ENCODE results near the gene EIF1.

The EIF1 gene

GRCh38 chr17:41738077-41738800 is 49.6 kb downstream of the EIF1 start:
- TF ChIP-seq, protein P1, sequence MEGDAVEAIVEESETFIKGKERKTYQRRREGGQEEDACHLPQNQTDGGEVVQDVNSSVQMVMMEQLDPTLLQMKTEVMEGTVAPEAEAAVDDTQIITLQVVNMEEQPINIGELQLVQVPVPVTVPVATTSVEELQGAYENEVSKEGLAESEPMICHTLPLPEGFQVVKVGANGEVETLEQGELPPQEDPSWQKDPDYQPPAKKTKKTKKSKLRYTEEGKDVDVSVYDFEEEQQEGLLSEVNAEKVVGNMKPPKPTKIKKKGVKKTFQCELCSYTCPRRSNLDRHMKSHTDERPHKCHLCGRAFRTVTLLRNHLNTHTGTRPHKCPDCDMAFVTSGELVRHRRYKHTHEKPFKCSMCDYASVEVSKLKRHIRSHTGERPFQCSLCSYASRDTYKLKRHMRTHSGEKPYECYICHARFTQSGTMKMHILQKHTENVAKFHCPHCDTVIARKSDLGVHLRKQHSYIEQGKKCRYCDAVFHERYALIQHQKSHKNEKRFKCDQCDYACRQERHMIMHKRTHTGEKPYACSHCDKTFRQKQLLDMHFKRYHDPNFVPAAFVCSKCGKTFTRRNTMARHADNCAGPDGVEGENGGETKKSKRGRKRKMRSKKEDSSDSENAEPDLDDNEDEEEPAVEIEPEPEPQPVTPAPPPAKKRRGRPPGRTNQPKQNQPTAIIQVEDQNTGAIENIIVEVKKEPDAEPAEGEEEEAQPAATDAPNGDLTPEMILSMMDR (IDR thresholded peaks at IDR 0.05; ENCODE audit: extremely low read depth, missing control alignments), result peak; percentile 90
- DNase-seq (ENCODE audit: low spot score), result peak; percentile 94

DNA sequence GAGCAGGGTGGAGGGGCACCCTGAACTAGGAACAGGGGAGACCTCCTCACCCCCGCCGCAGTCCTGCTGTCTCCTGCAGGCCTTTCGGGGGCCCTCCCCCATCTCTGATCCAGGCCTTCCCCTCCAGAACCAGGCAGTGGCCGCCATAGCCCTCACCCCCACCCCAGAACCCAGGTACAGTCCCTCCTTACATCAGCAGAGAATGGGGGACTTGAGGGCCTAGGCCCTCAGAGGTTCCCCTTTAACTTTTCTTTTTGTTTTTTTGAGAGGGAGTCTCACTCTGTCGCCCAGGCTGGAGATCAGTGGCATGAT is 50.1 kb downstream of the EIF1 start:
- no peak for DNase-seq (ENCODE audit: low spot score)
- TF ChIP-seq, protein P1 (IDR thresholded peaks at IDR 0.05; ENCODE audit: extremely low read depth, missing control alignments), result no peak

GRCh38 chr17:41739661-41740352 is 51.1 kb downstream of the EIF1 start:
- DNase-seq (ENCODE audit: low spot score), result no peak
- TF ChIP-seq, protein P1 (IDR thresholded peaks at IDR 0.05; ENCODE audit: extremely low read depth, missing control alignments), result no peak

DNA sequence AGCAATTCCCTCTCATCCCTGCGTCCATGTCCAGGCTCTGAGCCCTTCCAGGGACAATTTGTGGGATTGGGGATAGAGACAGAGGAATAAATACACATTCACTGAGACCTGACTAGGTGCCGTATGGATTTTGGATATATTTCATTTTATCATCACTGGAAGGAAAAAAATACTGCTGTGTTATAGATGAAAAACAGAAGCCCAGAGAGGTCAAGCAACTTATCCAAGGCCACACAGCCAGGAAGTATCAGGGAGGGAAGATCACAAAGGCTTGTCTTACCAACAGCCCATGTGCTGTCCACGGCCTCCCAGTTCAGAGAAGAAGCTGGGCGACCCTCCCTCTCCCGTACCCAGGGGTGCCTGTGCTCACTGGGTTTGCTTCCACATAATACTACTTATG is 51.8 kb downstream of the EIF1 start:
- TF ChIP-seq, protein P1 (IDR thresholded peaks at IDR 0.05; ENCODE audit: extremely low read depth, missing control alignments), result no peak
- no peak for DNase-seq (ENCODE audit: low spot score)

DNA sequence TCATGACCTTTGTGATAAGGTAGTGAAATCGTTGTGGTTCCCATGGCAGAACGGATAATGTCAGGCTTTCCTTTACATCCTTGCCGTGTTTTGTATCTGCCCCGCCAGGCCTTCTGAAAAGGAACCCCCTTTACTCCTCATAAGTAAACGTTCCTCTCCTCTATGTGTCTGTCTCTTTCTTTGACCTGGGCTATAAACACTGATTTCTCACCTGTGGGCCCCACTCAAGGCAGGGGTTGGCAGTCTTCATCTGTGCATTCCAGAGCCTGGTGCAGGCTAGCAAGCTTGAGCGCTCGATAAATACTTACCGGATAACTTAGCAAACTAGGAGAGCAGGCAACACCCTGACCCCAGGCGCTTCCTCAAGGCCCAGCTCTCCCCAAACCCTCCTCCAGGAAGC is 53.0 kb downstream of the EIF1 start:
- TF ChIP-seq, protein P1 (IDR thresholded peaks at IDR 0.05; ENCODE audit: extremely low read depth, missing control alignments), result no peak
- DNase-seq (ENCODE audit: low spot score), result no peak
